Subcutaneous adipose tissue (tissue), 4 donors: ENCODE data around the gene FKBP4. TPM values are rescaled to one million over a fixed set of nuclear protein-coding genes. Genes with fewer than 3 reads are reported as not detected.

Source experiments
- total RNA-seq, 4 donors: library from RNA; depleted of rRNA; stranded (reverse); fragments of >200 nt; gene quantifications; one replicate each; pipeline ENCODE4 v1.1.0, GENCODE V29; 2016
- TF ChIP-seq, protein P1 (sequence below): fragments of 450-650 bp; IDR thresholded peaks from one replicate; pipeline ENCODE4 v1.5.1; 2016; ENCODE audit warnings: low read depth, mild to moderate bottlenecking, control low read depth, antibody characterized with exemption, moderate library complexity

The FKBP4 gene, protein sequence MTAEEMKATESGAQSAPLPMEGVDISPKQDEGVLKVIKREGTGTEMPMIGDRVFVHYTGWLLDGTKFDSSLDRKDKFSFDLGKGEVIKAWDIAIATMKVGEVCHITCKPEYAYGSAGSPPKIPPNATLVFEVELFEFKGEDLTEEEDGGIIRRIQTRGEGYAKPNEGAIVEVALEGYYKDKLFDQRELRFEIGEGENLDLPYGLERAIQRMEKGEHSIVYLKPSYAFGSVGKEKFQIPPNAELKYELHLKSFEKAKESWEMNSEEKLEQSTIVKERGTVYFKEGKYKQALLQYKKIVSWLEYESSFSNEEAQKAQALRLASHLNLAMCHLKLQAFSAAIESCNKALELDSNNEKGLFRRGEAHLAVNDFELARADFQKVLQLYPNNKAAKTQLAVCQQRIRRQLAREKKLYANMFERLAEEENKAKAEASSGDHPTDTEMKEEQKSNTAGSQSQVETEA
- 10 to 100 TPM; 17.7 to 36.8 (median 20.9) TPM for total RNA-seq

DNA sequence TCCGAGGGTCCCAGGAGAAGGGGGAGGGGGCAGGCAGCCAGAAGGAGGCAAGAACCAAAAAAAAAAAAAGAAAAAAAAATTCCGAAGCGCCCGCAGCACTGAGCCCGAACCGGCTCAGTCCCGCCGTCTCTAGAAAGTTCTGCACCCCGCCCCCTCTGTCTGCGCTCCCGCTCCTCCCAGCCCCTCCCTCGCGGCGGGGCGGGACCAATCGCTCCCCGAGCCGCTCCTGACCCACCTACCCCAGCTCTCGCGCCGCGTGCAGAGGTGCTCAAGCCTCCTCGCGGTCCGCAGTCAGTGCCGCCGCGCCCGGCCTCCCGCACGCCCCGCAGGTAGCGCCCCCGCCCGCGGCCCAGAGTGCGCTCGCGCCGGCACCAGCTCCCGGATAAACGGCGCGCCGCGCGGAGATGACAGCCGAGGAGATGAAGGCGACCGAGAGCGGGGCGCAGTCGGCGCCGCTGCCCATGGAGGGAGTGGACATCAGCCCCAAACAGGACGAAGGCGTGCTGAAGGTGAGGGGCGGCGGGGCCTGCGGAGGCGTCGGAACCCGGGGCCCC is at the start of gene FKBP4:
TSS of gene FKBP4 (plus strand) at position 235 of the 554 bp plus-strand sequence. CDS start at position 405, 170 bp downstream.
- TF ChIP-seq, protein P1, sequence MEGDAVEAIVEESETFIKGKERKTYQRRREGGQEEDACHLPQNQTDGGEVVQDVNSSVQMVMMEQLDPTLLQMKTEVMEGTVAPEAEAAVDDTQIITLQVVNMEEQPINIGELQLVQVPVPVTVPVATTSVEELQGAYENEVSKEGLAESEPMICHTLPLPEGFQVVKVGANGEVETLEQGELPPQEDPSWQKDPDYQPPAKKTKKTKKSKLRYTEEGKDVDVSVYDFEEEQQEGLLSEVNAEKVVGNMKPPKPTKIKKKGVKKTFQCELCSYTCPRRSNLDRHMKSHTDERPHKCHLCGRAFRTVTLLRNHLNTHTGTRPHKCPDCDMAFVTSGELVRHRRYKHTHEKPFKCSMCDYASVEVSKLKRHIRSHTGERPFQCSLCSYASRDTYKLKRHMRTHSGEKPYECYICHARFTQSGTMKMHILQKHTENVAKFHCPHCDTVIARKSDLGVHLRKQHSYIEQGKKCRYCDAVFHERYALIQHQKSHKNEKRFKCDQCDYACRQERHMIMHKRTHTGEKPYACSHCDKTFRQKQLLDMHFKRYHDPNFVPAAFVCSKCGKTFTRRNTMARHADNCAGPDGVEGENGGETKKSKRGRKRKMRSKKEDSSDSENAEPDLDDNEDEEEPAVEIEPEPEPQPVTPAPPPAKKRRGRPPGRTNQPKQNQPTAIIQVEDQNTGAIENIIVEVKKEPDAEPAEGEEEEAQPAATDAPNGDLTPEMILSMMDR: no peak

DNA sequence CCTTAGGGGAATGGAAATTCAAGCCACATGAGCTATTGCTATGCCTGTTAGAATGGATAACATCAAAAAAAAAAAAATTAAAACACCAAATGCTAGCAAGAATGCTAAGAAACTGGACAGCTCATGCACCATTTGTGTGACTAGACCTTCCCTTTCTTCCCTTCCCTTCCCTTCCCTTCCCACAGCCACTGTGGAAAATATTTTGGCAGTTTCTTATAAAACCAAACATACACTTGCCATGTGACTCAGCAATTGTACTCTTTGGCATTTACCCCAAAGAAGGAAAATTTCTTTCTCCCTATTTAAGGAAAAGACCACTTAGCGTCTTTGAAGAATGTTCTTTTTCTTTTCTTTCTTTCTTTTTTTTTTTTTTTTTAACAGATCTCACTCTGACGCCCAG is 49.1 kb upstream of the FKBP4 start:
- TF ChIP-seq, protein P1: no peak

DNA sequence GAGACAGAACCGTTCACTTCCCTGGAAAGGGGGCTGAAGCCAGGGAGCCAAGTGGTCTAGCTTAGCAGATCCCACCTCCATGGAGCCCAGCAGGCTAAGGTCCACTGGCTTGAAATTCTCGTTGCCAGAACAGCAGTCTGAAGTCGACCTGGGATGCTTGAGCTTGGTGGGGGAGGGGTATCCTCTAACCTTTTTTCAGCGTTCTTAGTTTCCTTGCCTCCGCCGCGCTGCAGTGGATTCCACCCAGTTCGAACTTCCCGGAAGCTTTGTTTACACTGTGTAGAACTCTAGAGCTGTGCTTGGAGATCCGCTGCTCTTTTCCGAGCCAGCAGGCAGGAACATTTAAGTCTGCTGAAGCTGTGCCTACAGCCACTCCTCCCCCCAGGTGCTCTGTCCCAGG is 45.2 kb upstream of the FKBP4 start:
- TF ChIP-seq, protein P1: no peak

DNA sequence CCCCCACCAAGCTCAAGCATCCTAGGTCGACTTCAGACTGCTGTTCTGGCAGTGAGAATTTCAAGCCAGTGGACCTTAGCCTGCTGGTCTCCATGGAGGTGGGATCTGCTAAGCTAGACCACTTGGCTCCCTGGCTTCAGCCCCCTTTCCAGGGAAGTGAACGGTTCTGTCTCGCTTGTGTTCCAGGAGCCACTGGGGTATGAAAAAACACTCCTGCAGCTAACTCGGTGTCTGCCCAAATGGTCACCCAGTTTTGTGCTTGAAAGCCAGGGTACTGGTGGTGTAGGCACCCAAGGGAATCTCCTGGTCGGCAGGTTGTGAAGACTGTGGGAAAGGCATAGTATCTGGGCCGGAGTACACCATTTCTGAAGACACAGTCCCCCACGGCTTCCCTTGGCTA is 44.6 kb upstream of the FKBP4 start:
- TF ChIP-seq, protein P1: no peak

DNA sequence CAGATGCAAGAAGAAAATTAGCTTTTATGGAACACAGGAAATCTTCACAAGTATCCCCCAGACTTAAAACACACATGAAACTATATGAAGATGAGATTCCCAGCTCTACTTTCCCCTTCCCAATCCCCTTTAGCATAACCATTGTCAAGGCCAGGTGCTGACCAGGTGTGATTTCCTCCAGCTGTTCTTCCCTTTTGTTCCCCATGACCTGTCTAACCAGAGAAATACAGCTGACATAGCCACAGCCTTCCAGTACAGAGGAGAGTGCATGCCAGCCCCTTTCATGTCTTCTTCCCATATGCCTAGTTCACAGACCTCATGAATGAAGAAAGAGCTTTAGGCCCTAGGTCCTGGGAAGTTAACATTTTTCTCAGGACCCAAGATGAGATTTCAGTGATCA is 43.5 kb upstream of the FKBP4 start:
- TF ChIP-seq, protein P1: no peak

DNA sequence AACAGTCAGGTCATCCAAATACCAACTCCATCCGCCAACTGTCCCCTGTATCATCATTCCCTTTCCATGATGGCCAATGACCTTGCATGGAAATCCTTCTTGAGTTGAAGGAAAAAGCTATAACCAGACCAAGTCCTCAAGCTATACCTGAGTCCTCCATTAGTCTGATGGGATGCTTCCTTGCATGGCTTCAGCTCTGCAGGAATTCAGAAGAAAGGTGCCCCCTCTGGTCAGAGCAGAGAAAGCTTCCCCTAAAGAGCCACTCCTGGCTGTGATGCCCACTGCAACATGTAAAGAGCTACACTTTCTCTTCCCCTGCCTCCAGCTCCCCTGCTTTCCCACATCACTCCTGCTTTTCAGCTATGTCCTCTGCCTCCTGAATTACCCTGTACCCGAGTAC is 43.1 kb upstream of the FKBP4 start:
- TF ChIP-seq, protein P1: no peak

DNA sequence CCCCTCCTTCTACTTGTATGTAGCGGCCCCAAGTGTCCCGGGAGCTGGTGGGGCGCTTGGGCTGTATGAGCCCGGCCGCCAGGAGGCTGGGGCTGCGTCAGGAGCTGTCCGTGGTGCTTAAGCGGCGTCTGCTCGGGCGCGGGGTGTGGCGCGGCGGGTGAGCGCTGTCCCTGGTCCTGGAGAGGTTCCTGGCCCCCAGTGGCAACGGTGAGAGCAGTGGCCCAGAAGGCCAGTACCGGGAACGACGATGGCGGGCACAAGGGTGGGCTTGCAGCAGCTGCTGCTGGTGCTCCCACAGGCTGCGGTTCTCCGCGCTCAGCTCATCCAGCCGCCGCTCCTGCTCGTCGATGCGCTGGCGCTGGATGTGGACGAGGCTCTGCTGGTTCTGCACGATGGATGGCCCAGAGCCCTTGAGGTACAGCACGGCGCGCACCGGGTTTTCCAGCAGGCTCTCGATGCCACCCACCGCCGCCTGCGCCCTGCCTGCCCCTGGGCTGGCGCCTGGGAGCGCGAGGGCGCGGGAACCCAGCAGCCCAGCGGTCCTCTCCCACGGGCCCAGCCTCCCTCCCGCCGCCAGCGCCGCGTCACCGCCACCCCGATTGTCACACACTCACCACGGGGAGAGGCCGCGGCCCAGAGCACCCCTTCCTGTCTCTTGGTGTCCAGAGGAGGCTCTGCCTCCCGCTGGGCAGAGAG is 41.9 kb upstream of the FKBP4 start:
- TF ChIP-seq, protein P1: no peak
